ENCODE data around the gene LGALS4.

DNA sequence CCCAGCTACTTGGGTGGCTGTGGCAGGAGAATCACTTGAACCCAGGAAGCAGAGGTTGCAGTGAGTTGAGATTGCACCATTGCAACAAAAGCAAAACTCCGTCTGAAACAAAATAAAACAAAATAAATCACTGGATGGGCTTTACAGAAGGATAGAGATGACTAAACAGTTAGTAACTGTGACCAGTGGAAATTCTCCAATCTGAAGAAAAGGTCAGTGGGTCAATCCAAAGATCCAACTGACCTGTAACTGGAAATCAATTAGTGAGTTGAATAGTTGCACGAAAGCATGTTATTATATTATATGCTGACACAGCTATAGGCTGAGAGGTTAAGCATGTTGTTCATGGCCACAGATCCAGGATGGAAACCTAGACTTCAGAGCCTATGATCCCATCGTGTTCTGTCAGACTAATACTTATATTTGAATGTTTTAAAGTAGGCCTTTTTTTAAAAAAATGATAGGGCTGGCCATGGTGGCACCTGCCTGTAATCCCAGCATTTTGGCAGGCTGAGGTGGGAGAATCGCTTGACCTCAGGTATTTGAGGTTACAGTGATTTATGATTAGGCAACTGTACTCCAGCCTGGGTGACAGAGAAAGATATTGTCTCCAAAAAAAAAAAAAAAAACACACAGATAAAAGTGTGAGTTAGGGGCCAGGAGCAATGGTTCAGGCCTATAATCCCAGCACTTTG is 17.4 kb upstream of the LGALS4 start:
- TF ChIP-seq, protein P1, sequence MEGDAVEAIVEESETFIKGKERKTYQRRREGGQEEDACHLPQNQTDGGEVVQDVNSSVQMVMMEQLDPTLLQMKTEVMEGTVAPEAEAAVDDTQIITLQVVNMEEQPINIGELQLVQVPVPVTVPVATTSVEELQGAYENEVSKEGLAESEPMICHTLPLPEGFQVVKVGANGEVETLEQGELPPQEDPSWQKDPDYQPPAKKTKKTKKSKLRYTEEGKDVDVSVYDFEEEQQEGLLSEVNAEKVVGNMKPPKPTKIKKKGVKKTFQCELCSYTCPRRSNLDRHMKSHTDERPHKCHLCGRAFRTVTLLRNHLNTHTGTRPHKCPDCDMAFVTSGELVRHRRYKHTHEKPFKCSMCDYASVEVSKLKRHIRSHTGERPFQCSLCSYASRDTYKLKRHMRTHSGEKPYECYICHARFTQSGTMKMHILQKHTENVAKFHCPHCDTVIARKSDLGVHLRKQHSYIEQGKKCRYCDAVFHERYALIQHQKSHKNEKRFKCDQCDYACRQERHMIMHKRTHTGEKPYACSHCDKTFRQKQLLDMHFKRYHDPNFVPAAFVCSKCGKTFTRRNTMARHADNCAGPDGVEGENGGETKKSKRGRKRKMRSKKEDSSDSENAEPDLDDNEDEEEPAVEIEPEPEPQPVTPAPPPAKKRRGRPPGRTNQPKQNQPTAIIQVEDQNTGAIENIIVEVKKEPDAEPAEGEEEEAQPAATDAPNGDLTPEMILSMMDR (conservative IDR thresholded peaks at IDR 0.05 in 1 of 2, IDR thresholded peaks at IDR 0.05 in 1 of 2; ENCODE audit: extremely low read depth in 1 of 2, insufficient read depth in 1 of 2, low read depth in 1 of 2, low read length in 2 of 2) = no peak
- TF ChIP-seq EZH2 (IDR thresholded peaks at IDR 0.05; ENCODE audit: borderline replicate concordance, low read length) = no peak
